SH-SY5Y (cell line): ENCODE measurements around the gene CRP.

Experiments used
- GATA2 ChIP-seq: IDR thresholded peaks from 2 replicates; pipeline ENCODE4 v1.6.1; 2011; ENCODE audit warnings: mild to moderate bottlenecking, low read depth, low read length
- GATA3 ChIP-seq: IDR thresholded peaks from 2 replicates; pipeline ENCODE4 v1.6.1; 2011; ENCODE audit warnings: low read depth, mild to moderate bottlenecking, low read length, moderate library complexity

DNA sequence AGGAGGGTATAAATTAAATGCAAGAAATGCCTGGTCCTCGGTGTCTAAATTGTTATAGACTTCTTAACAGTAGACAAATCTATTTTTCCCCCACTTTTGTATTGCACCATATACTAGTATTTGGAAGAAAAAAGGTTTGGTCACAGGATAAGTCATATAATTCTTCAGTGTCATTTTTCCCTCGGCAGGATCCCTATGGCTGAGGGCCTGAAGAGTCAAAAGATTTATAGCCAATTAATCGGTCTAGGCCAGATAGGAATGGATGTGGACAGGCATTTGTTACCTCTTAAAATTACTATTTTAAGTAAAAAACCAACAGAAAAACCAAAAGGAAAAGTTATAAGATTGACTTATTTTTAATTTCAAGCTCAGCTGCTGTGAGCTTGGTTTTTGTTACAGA, 45.6 kb downstream of the CRP start:
- TF ChIP-seq GATA3, result no peak
- TF ChIP-seq GATA2, result no peak
